ENCODE data around the gene ATG16L1.

Gene ATG16L1

GRCh38 chr2:233217892-233218377 lies 33.5 kb upstream of the ATG16L1 start:
- Histone ChIP-seq H2BK12ac (ENCODE audit: low read length) (no peak overlapping the region), H3K79me1 (ENCODE audit: low read depth, low read length) (no peaks in the 10 kb centered on the region), H2AK5ac (ENCODE audit: low read depth, low read length) (no peak overlapping the region), H3K18ac (ENCODE audit: low read length) (no peak overlapping the region), H2BK15ac (ENCODE audit: low read length) (no peak overlapping the region), H4K8ac (ENCODE audit: low read depth, low read length) (no peak overlapping the region), H3K4me1 (ENCODE audit: control insufficient read depth in 2 of 2, insufficient read depth in 1 of 2, low read depth in 1 of 2, low read length in 2 of 2) (peaks cover 0 to 3% of the 10 kb centered on the region in 2 donors), H3K4me2 (ENCODE audit: insufficient read depth, low read length, poor library complexity, severe bottlenecking) (no peak overlapping the region), H2BK5ac (ENCODE audit: low read length) (no peak overlapping the region), H2BK120ac (ENCODE audit: low read depth, low read length) (no peak overlapping the region), H3K14ac (ENCODE audit: low read length) (no peak overlapping the region), H4K91ac (ENCODE audit: low read depth, low read length, poor library complexity) (no peak overlapping the region), H2AFZ (ENCODE audit: low read length) (no peak overlapping the region), H3K9ac (ENCODE audit: low read depth, low read length, poor library complexity) (no peak overlapping the region), H3K4ac (ENCODE audit: low read length) (no peak overlapping the region), H3K23ac (ENCODE audit: low read depth, low read length, poor library complexity) (no peak overlapping the region), H3K27me3 (ENCODE audit: control insufficient read depth in 3 of 3, insufficient read depth in 3 of 3, low read depth in 1 of 3, low read length in 3 of 3) (no peaks in the 10 kb centered on the region), H3K36me3 (replicated peaks in 1 of 2; ENCODE audit: control insufficient read depth in 2 of 2, insufficient read depth in 2 of 2, low read length in 2 of 2) (no peaks in the 10 kb centered on the region), H3K9me3 (replicated peaks in 1 of 2; ENCODE audit: control insufficient read depth in 2 of 2, insufficient read depth in 1 of 2, low read depth in 1 of 2, low read length in 2 of 2) (no peaks in the 10 kb centered on the region), H3K27ac (replicated peaks; ENCODE audit: low read length) (no peak overlapping the region), H3K4me3 (ENCODE audit: low read length in 2 of 2) (no peak overlapping the region)
- WGBS, 2 donors (ENCODE audit: extremely low coverage in 2 of 2, insufficient read length in 2 of 2, insufficient replicate concordance in 1 of 2): no CpG with 5 or more reads among the region's 8 CpGs
- DNase-seq (ENCODE audit: low spot score): no peak

DNA sequence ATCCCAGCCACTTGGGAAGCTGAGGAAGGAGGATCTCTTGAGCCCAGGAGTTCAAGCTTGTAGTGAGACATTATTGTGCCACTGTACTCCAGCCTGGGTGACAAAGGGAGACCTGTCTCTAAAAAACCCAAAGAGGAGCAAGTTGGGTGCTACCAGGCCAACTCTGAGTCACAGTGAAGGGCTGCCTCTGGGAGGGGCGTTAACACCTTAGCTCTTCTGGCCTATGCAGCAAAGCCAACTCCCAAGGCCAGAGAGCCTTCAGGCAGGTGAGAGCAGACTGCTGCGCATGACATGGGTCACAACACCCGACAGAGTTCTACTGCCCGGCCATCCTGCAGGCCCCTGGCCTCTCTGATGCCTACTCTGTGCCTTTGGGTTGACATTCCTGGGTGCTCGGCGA lies 32.6 kb upstream of the ATG16L1 start:
- no peak overlapping the region for H2AK5ac ChIP-seq (ENCODE audit: low read depth, low read length)
- no peak overlapping the region for H4K8ac ChIP-seq (ENCODE audit: low read depth, low read length)
- no peak overlapping the region for H3K4me3 ChIP-seq (ENCODE audit: low read length in 2 of 2)
- H3K36me3 ChIP-seq (replicated peaks in 1 of 2; ENCODE audit: control insufficient read depth in 2 of 2, insufficient read depth in 2 of 2, low read length in 2 of 2): no peaks in the 10 kb centered on the region
- no peaks in the 10 kb centered on the region for H3K79me1 ChIP-seq (ENCODE audit: low read depth, low read length)
- H3K4me1 ChIP-seq (ENCODE audit: control insufficient read depth in 2 of 2, insufficient read depth in 1 of 2, low read depth in 1 of 2, low read length in 2 of 2): peaks cover 0 to 3% of the 10 kb centered on the region in 2 donors
- no peak overlapping the region for H3K18ac ChIP-seq (ENCODE audit: low read length)
- H3K9me3 ChIP-seq (replicated peaks in 1 of 2; ENCODE audit: control insufficient read depth in 2 of 2, insufficient read depth in 1 of 2, low read depth in 1 of 2, low read length in 2 of 2): no peaks in the 10 kb centered on the region
- no peak overlapping the region for H3K23ac ChIP-seq (ENCODE audit: low read depth, low read length, poor library complexity)
- no peak overlapping the region for H2BK15ac ChIP-seq (ENCODE audit: low read length)
- DNase-seq (ENCODE audit: low spot score): no peak
- H3K14ac ChIP-seq (ENCODE audit: low read length): no peak overlapping the region
- no peaks in the 10 kb centered on the region for H3K27me3 ChIP-seq (ENCODE audit: control insufficient read depth in 3 of 3, insufficient read depth in 3 of 3, low read depth in 1 of 3, low read length in 3 of 3)
- H2BK120ac ChIP-seq (ENCODE audit: low read depth, low read length): no peak overlapping the region
- H3K4ac ChIP-seq (ENCODE audit: low read length): no peak overlapping the region
- H2BK5ac ChIP-seq (ENCODE audit: low read length): no peak overlapping the region
- no peak overlapping the region for H2AFZ ChIP-seq (ENCODE audit: low read length)
- no peak overlapping the region for H3K27ac ChIP-seq (replicated peaks; ENCODE audit: low read length)
- WGBS, 2 donors (ENCODE audit: extremely low coverage in 2 of 2, insufficient read length in 2 of 2, insufficient replicate concordance in 1 of 2): no CpG with 5 or more reads among the region's 6 CpGs
- no peak overlapping the region for H3K9ac ChIP-seq (ENCODE audit: low read depth, low read length, poor library complexity)
- no peak overlapping the region for H2BK12ac ChIP-seq (ENCODE audit: low read length)
- no peak overlapping the region for H4K91ac ChIP-seq (ENCODE audit: low read depth, low read length, poor library complexity)
- H3K4me2 ChIP-seq (ENCODE audit: insufficient read depth, low read length, poor library complexity, severe bottlenecking): no peak overlapping the region

- Histone ChIP-seq H3K9ac (ENCODE audit: low read depth, low read length, poor library complexity) (no peak overlapping the region), H4K8ac (ENCODE audit: low read depth, low read length) (no peak overlapping the region), H3K9me3 (replicated peaks in 1 of 2; ENCODE audit: control insufficient read depth in 2 of 2, insufficient read depth in 1 of 2, low read depth in 1 of 2, low read length in 2 of 2) (no peaks in the 10 kb centered on the region), H3K4me3 (ENCODE audit: low read length in 2 of 2) (no peak overlapping the region), H2BK15ac (ENCODE audit: low read length) (no peak overlapping the region), H4K91ac (ENCODE audit: low read depth, low read length, poor library complexity) (no peak overlapping the region), H3K18ac (ENCODE audit: low read length) (no peak overlapping the region), H2BK12ac (ENCODE audit: low read length) (no peak overlapping the region), H3K27ac (replicated peaks; ENCODE audit: low read length) (no peak overlapping the region), H2BK120ac (ENCODE audit: low read depth, low read length) (no peak overlapping the region), H3K14ac (ENCODE audit: low read length) (no peak overlapping the region), H3K36me3 (replicated peaks in 1 of 2; ENCODE audit: control insufficient read depth in 2 of 2, insufficient read depth in 2 of 2, low read length in 2 of 2) (no peaks in the 10 kb centered on the region), H3K4me1 (ENCODE audit: control insufficient read depth in 2 of 2, insufficient read depth in 1 of 2, low read depth in 1 of 2, low read length in 2 of 2) (peaks cover 0 to 3% of the 10 kb centered on the region in 2 donors), H3K4ac (ENCODE audit: low read length) (no peak overlapping the region), H3K27me3 (ENCODE audit: control insufficient read depth in 3 of 3, insufficient read depth in 3 of 3, low read depth in 1 of 3, low read length in 3 of 3) (no peaks in the 10 kb centered on the region), H3K23ac (ENCODE audit: low read depth, low read length, poor library complexity) (no peak overlapping the region), H2BK5ac (ENCODE audit: low read length) (no peak overlapping the region), H3K79me1 (ENCODE audit: low read depth, low read length) (no peaks in the 10 kb centered on the region), H3K4me2 (ENCODE audit: insufficient read depth, low read length, poor library complexity, severe bottlenecking) (no peak overlapping the region), H2AFZ (ENCODE audit: low read length) (no peak overlapping the region), H2AK5ac (ENCODE audit: low read depth, low read length) (no peak overlapping the region)
- no peak for DNase-seq (ENCODE audit: low spot score)
- WGBS, 2 donors (ENCODE audit: extremely low coverage in 2 of 2, insufficient read length in 2 of 2, insufficient replicate concordance in 1 of 2): no CpG with 5 or more reads among the region's 1 CpG
Observed at GRCh38 chr2:233219848-233220247, 31.6 kb upstream of the ATG16L1 start.

DNA sequence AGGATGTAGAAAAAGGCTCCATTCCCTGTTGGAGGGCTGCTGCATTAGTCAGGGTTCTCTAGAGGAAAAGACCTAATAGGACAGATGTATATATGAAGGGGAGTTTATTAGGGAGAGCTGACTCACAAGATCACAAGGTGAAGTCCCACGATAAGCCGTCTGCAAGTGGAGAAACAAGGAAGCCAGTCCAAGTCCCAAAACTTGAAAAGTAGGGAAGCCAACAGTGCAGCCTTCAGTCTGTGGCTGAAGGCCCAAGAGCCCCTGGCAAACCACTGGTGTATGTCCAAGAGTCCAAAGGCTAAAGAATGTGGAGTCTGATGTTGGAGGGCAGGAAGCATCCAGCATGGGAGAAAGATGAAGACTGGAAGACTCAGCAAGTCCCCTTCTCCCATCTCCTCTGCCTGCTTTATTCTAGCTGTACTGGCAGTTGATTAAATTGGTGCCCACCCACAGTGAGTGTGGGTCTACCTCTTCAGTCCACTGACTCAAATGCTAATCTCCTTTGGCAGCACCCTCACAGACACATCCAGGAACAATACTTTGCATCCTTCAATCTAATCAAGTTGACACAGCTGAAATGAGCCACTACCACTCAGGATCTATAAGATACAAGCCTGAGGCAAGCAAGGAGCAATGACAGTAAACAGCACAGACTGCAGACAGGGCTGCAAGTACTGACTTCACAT lies 30.0 kb upstream of the ATG16L1 start:
- no peak for DNase-seq (ENCODE audit: low spot score)
- WGBS, 2 donors (ENCODE audit: extremely low coverage in 2 of 2, insufficient read length in 2 of 2, insufficient replicate concordance in 1 of 2): no CpG with 5 or more reads among the region's 2 CpGs
- H3K14ac ChIP-seq (ENCODE audit: low read length): no peak overlapping the region
- no peaks in the 10 kb centered on the region for H3K27me3 ChIP-seq (ENCODE audit: control insufficient read depth in 3 of 3, insufficient read depth in 3 of 3, low read depth in 1 of 3, low read length in 3 of 3)
- H3K9me3 ChIP-seq (replicated peaks in 1 of 2; ENCODE audit: control insufficient read depth in 2 of 2, insufficient read depth in 1 of 2, low read depth in 1 of 2, low read length in 2 of 2): no peaks in the 10 kb centered on the region
- no peak overlapping the region for H3K18ac ChIP-seq (ENCODE audit: low read length)
- H4K91ac ChIP-seq (ENCODE audit: low read depth, low read length, poor library complexity): no peak overlapping the region
- peaks cover 0 to 3% of the 10 kb centered on the region in 2 donors for H3K4me1 ChIP-seq (ENCODE audit: control insufficient read depth in 2 of 2, insufficient read depth in 1 of 2, low read depth in 1 of 2, low read length in 2 of 2)
- H3K4me2 ChIP-seq (ENCODE audit: insufficient read depth, low read length, poor library complexity, severe bottlenecking): no peak overlapping the region
- no peak overlapping the region for H3K27ac ChIP-seq (replicated peaks; ENCODE audit: low read length)
- no peak overlapping the region for H3K4ac ChIP-seq (ENCODE audit: low read length)
- H3K36me3 ChIP-seq (replicated peaks in 1 of 2; ENCODE audit: control insufficient read depth in 2 of 2, insufficient read depth in 2 of 2, low read length in 2 of 2): no peaks in the 10 kb centered on the region
- no peak overlapping the region for H3K23ac ChIP-seq (ENCODE audit: low read depth, low read length, poor library complexity)
- H2BK12ac ChIP-seq (ENCODE audit: low read length): no peak overlapping the region
- H3K4me3 ChIP-seq (ENCODE audit: low read length in 2 of 2): no peak overlapping the region
- H2AK5ac ChIP-seq (ENCODE audit: low read depth, low read length): no peak overlapping the region
- H3K9ac ChIP-seq (ENCODE audit: low read depth, low read length, poor library complexity): no peak overlapping the region
- no peak overlapping the region for H2BK15ac ChIP-seq (ENCODE audit: low read length)
- no peak overlapping the region for H2AFZ ChIP-seq (ENCODE audit: low read length)
- H2BK120ac ChIP-seq (ENCODE audit: low read depth, low read length): no peak overlapping the region
- H3K79me1 ChIP-seq (ENCODE audit: low read depth, low read length): no peaks in the 10 kb centered on the region
- H2BK5ac ChIP-seq (ENCODE audit: low read length): no peak overlapping the region
- no peak overlapping the region for H4K8ac ChIP-seq (ENCODE audit: low read depth, low read length)
